Glutamatergic neuron (in vitro differentiated cells): ENCODE data around the gene TRIM25. TPM values are rescaled to one million over a fixed set of nuclear protein-coding genes. Genes with fewer than 3 reads are reported as not detected.

Source experiments
- DNase-seq: peaks from one replicate; pipeline ENCODE4 v3.0.0; 2022
- H3K27ac Mint-ChIP-seq: one replicate; pipeline ENCODE4 v1.8.0; 2020; ENCODE audit warnings: mild to moderate bottlenecking, mixed read lengths, inconsistent platforms; ENCODE audit not compliant: unreplicated experiment
- H3K27me3 Mint-ChIP-seq: one replicate; pipeline ENCODE4 v1.8.0; 2020; ENCODE audit warnings: mild to moderate bottlenecking, moderate library complexity, mixed read lengths, inconsistent platforms; ENCODE audit not compliant: unreplicated experiment
- H3K36me3 Mint-ChIP-seq: one replicate; pipeline ENCODE4 v1.8.0; 2020; ENCODE audit warnings: mild to moderate bottlenecking, mixed read lengths, inconsistent platforms; ENCODE audit not compliant: unreplicated experiment
- H3K4me1 Mint-ChIP-seq: one replicate; pipeline ENCODE4 v1.8.0; 2020; ENCODE audit warnings: mild to moderate bottlenecking, low read depth, mixed read lengths, inconsistent platforms; ENCODE audit not compliant: unreplicated experiment
- H3K4me3 Mint-ChIP-seq: one replicate; pipeline ENCODE4 v1.8.0; 2020; ENCODE audit warnings: mild to moderate bottlenecking, mixed read lengths, inconsistent platforms; ENCODE audit not compliant: unreplicated experiment
- H3K9me3 Mint-ChIP-seq: one replicate; pipeline ENCODE4 v1.8.0; 2020; ENCODE audit warnings: mild to moderate bottlenecking, moderate library complexity, mixed read lengths, inconsistent platforms; ENCODE audit not compliant: unreplicated experiment
- total RNA-seq: library from RNA; stranded (reverse); fragmentation: NEBNext Ultra II Directional; extraction: Animal tissue kit (Norgen Biotek cat#: 25700); gene quantifications from one replicate; pipeline ENCODE4 v1.2.1, GENCODE V29; 2021; ENCODE audit not compliant: unreplicated experiment
- TF ChIP-seq, protein P1 (sequence below): fragments of 200-600 bp; sonication (generic); IDR thresholded peaks from one replicate; pipeline ENCODE4 v1.5.0; 2021; ENCODE audit not compliant: partially characterized antibody, unreplicated experiment

TRIM25 gene
- total RNA-seq, 1 donor from 2014 or later = 1.9 TPM

DNA sequence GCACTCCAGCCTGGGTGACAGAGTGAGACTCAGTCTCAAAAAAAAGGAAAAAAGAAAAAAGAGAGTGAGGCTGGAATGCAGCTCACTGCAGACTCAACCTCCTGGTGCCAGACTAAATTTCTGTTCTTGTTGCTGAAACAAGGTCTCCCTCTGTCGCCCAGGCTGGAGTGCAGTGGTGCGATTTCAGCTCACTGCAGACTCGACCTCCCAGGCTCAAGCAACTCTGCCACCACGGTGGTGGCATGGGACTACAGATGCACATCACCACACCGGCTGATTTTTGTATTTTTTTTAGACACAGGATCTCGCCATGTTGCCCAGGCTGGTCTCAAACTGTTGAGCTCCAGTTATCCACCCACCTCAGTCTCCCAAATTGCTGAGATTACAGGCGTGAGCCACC, 34.6 kb downstream of the TRIM25 start:
- no peaks in the 10 kb centered on the region for H3K36me3 Mint-ChIP-seq
- H3K4me1 Mint-ChIP-seq = no peaks in the 10 kb centered on the region
- H3K9me3 Mint-ChIP-seq = no peaks in the 10 kb centered on the region
- TF ChIP-seq, protein P1, sequence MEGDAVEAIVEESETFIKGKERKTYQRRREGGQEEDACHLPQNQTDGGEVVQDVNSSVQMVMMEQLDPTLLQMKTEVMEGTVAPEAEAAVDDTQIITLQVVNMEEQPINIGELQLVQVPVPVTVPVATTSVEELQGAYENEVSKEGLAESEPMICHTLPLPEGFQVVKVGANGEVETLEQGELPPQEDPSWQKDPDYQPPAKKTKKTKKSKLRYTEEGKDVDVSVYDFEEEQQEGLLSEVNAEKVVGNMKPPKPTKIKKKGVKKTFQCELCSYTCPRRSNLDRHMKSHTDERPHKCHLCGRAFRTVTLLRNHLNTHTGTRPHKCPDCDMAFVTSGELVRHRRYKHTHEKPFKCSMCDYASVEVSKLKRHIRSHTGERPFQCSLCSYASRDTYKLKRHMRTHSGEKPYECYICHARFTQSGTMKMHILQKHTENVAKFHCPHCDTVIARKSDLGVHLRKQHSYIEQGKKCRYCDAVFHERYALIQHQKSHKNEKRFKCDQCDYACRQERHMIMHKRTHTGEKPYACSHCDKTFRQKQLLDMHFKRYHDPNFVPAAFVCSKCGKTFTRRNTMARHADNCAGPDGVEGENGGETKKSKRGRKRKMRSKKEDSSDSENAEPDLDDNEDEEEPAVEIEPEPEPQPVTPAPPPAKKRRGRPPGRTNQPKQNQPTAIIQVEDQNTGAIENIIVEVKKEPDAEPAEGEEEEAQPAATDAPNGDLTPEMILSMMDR = no peak
- no peak overlapping the region for H3K27ac Mint-ChIP-seq
- H3K27me3 Mint-ChIP-seq = peaks cover 1% of the 10 kb centered on the region
- no peak overlapping the region for H3K4me3 Mint-ChIP-seq
- no peak for DNase-seq

DNA sequence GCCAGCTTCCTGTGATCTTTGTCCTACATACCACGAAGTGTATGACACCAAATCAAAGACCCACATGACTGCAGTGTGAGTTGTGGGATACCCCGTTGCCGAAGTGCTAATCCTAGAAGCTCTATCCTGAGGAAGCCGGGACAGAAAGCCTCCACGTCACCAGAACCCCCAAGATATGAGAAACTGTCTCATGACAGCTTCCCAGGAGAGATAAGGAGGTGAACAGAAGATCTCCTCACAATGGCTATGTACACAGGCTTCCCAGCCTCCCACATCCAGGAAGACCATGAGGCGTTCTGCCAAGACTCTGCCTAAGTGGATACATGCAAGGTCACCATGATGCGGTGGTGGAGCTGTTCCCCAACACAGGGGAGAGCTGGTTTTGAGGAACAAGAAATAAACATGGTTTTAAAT, 37.1 kb downstream of the TRIM25 start:
- Mint-ChIP-seq H3K9me3 (no peaks in the 10 kb centered on the region), H3K27ac (no peak overlapping the region), H3K4me3 (no peak overlapping the region), H3K36me3 (no peaks in the 10 kb centered on the region), H3K4me1 (no peaks in the 10 kb centered on the region), H3K27me3 (no peaks in the 10 kb centered on the region)
- TF ChIP-seq, protein P1 = no peak
- DNase-seq = no peak

DNA sequence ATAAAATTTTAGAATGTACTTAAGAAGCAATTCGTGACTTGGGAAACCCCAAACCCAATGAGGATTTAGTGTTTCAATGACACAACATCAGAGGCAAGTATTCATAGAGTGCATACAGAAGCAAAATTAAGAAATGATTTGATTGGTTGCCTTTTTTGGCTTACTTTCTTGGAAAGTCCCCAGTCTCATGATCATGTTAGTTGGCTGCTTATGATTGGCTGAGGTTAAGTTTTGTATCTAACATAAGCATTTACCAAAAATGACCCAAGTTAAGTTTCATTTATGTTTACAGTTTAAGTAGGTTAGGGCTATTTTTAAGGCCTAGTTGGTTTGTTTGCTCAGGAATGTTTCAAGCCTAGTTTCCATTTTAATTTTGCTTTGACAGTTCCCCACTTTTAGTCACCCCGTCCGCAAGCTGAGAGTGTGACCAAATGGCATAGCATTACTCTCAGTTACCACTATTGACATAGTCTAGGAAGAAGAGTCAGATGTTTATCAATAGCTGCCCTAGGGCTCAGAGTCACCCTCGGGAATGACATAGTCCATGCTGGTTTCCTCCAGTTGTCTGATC, 43.7 kb downstream of the TRIM25 start:
- no peak overlapping the region for H3K4me3 Mint-ChIP-seq
- H3K4me1 Mint-ChIP-seq = no peaks in the 10 kb centered on the region
- DNase-seq = no peak
- H3K36me3 Mint-ChIP-seq = no peaks in the 10 kb centered on the region
- H3K27ac Mint-ChIP-seq = no peak overlapping the region
- H3K27me3 Mint-ChIP-seq = no peaks in the 10 kb centered on the region
- no peaks in the 10 kb centered on the region for H3K9me3 Mint-ChIP-seq
- TF ChIP-seq, protein P1 = no peak

DNA sequence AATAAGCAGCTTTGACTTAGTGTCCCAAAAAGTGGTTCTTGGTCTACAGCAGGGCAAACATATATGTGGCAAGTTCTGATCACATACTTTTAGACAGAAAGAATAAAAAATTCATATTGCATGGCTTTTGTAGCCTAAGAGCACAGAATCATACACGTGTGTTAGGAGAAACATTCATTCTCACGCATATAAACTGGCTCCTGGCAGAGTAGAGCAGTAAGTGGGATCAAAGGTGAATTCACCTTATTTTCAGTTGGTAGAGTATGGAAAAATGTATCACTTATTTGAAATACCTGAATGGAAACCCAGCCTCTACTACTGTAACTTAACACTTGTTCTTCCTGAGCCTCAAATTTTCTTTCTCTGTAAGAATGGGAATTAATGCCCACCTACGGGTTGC, 45.1 kb downstream of the TRIM25 start:
- DNase-seq = no peak
- TF ChIP-seq, protein P1 = no peak
- no peaks in the 10 kb centered on the region for H3K9me3 Mint-ChIP-seq
- H3K4me3 Mint-ChIP-seq = no peak overlapping the region
- no peaks in the 10 kb centered on the region for H3K27me3 Mint-ChIP-seq
- no peaks in the 10 kb centered on the region for H3K4me1 Mint-ChIP-seq
- no peak overlapping the region for H3K27ac Mint-ChIP-seq
- no peaks in the 10 kb centered on the region for H3K36me3 Mint-ChIP-seq

DNA sequence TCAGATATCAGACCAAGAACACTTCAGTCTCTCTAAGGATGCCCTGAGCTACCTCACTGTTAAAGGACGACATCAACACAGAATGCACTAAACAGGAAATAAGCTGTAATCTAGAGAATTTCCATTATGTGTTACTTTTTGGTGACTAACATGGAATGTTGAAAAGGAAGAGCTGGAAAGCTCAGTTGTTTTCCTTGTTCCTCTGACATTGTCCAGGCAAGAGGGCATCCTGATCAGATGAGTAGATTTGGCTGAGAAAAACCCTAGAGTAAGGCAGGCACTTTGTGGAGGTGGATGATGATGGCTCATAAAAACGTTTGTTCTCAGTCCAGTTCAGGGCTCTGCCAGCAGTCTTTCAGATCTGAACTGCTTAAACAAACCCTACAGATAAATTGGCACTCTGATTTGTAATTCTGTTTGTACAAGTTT, 45.9 kb downstream of the TRIM25 start:
- Mint-ChIP-seq H3K27me3 (no peaks in the 10 kb centered on the region), H3K27ac (no peak overlapping the region), H3K4me3 (no peak overlapping the region), H3K36me3 (no peaks in the 10 kb centered on the region), H3K4me1 (no peaks in the 10 kb centered on the region), H3K9me3 (no peaks in the 10 kb centered on the region)
- no peak for DNase-seq
- TF ChIP-seq, protein P1 = no peak
